GM19099 (cell line): Measurements from ENCODE around the gene LPAR5.

Source experiments
- POLR2A ChIP-seq: IDR thresholded peaks from 3 replicates; pipeline ENCODE4 v1.6.1; 2011; ENCODE audit warnings: low read depth; ENCODE audit not compliant: insufficient read length; ENCODE audit errors: extremely low read depth

LPAR5 gene

DNA sequence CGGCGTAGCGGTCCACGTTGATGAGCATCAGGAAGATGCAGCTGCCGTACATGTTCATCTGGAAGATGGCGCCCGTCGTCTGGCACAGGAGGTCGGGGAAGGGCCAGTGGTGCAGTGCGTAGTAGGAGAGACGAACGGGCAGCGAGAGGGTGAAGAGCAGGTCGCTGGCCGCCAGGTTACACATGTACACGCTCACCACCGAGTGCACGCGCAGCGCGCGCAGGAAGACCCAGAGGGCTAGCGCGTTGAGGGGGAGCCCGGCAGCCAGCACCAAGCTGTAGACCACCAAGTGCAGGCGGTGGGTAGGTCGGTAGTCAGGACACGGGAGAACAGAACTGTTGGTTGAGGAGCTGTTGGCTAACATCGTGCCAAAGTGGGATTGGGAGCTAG, 14.9 kb downstream of the LPAR5 start:
- no peak for TF ChIP-seq POLR2A

- no peak for TF ChIP-seq POLR2A
Observed at GRCh38 chr12:6620137-6620884, 15.4 kb downstream of the LPAR5 start.

- TF ChIP-seq POLR2A, result no peak
Observed at GRCh38 chr12:6618483-6619225, 17.1 kb downstream of the LPAR5 start.

DNA sequence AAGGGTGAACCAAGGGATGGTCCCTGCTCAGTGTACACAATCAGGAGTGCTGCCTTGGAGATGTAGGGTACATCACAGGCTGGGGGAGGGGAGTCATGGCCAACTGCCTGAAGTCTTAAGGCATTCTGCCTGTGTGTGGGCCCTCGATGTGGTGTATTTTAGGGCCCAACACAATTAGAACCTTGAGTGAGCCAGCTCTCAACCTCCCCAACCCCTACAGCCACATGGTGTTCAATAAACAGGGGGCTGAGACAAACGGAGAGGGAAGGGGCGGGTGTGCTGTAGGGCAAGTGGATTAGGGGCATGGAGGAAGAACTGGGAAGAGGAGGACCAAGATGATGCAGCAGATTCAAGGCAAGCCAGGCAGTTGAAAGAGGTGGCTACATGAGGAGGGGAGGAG, 20.0 kb downstream of the LPAR5 start:
- TF ChIP-seq POLR2A, result no peak

GRCh38 chr12:6614513-6615172, 21.1 kb downstream of the LPAR5 start:
- TF ChIP-seq POLR2A, result no peak

DNA sequence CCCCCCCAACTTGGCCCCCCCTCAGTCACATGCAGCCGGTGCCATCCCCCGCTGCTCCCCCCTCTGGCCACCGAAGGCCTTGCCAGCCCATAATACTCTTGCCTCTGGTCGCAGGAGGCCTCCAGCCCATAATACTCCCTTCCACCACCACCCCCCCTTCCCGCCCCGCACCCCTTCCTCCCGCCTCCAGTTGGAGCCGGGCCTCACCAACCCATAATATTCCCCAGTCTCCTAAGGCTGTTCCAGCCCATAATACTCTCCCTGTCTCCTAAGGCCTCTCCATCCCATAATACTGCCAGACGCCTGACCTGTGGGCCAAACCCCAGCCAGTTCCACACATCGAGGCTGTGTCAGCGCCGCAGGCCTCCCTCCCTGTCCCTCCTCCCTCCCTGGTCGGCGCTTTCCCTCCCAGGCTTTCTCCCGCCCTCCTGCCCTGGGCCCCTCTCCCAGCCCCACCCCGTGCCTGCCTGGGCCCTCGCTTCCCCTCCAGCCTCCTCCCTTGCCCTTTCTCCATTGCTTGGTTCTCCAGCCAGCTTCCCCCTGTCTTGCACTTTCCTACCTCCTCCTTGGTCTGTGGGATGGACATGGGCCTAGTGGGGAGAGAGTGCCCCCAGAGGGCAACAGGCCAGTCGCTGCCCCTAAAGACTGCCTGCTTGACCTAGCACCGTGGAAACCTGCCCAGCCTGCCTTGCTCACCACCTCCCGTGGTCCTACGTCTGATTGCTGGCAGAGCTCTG, 21.8 kb downstream of the LPAR5 start:
- TF ChIP-seq POLR2A, result peak; percentile 34

GRCh38 chr12:6613015-6613775, 22.6 kb downstream of the LPAR5 start:
- no peak for TF ChIP-seq POLR2A

- TF ChIP-seq POLR2A, result no peak
Observed at GRCh38 chr12:6612652-6613014, 23.1 kb downstream of the LPAR5 start.

- TF ChIP-seq POLR2A, result no peak
Observed at GRCh38 chr12:6612247-6612646, 23.5 kb downstream of the LPAR5 start.

- no peak for TF ChIP-seq POLR2A
Observed at GRCh38 chr12:6608592-6609281, 27.0 kb downstream of the LPAR5 start.

DNA sequence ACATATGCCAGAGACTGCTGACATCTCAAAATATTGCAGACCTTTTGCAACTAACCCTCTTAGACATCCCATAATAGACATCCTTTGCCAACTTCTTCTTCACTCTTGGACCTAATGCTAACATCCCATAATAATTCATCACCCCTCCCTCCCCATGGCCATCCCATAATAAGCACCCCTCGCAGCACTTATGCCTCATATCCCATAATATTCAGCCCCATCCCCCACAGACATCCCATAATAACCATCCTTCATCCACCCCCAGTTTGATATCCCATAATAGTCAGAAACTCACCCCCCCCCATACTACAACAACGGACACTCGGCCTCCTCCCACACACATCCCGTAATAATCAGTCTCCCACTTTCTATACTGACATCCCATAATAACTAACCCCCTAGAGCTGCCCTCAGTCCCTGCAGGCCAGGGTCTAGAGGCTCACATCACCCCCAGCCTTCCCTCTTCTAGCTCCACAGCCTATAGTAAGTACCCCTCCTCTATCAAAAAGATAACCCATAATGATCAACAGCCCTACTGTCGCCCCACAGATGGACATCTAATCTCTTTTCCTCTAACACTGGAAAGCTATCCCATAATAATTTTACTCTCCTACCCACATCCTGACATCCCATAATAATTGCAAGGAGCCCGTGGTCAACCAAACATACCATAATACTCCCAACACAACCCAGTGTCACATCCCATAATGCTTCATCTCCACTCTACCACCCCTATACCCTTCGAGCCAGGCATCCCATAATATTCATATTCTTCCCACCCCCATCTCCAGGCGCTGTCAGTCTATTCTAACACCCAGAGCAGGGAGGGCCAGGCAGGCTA, 27.8 kb downstream of the LPAR5 start:
- no peak for TF ChIP-seq POLR2A

DNA sequence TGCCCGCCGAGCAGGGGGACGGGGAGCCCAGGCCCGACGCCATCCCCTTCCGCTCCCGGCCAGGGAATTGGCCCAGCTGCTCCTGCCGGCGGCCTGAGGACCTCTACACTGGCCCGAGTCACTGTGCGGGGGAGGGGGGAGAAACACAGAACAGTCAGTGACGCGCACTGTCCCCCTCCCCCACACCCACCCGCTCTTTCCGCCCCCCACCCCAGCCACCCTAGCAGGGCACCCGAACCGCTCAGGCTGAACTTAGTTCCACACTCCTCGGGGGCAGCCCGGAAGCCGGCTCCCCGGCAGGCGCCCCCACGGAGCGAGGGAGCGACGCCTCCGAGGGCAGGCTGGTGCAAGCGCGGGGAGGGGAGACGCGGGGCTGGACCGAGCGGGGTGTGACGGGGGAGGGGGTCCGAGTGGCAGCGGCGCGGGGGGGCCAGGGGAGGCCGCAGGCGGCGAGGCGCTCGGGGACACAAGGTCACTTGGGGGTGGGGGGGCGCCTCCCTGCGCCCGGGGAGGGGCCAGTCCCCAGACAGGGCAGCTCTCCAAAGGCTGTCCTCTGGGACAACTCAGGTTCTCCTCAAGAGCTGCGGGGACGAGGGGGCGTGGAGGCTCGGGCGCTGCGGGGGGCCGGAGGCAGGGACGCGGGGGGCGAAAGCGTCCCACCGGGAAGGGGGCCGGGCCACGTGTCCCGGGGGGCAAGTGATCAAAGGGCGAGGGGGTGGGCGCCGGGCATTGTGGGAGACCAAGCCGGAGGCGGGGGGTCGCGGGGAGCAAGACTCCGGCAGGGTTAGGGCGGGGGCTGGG, 29.2 kb downstream of the LPAR5 start:
- TF ChIP-seq POLR2A, result peak; percentile 21
